Natural killer cell (primary cell): Measurements from ENCODE around the gene WDFY4. TPM values are rescaled to one million over a fixed set of nuclear protein-coding genes. Genes with fewer than 3 reads are reported as not detected.

Source experiments
- ATAC-seq, 3 donors: fragments of 150-1000 bp in 2 of 3; fragments of 200-7000 bp in 1 of 3; cut with Tn5 transposase; 1 replicate in 1 of 3; 2 replicates in 2 of 3; pipeline ENCODE4 v1.10.0; 2021; ENCODE audit warnings: mild to moderate bottlenecking in 2 of 3, moderate library complexity in 2 of 3
- DNase-seq, 2 donors: peaks; one replicate each; pipeline versions ENCODE4 v3.0.0 to v3.0.0-alpha.2; 2013 to 2021; ENCODE audit warnings: mixed read lengths in 1 of 2
- H3K27ac ChIP-seq: one replicate; pipeline ENCODE4 v1.5.1; 2013; ENCODE audit warnings: mild to moderate bottlenecking, low read length
- H3K27me3 ChIP-seq: one replicate; pipeline ENCODE4 v1.6.1; 2013; ENCODE audit warnings: low read length; ENCODE audit not compliant: control insufficient read depth, insufficient read depth
- H3K36me3 ChIP-seq: one replicate; pipeline ENCODE4 v1.6.1; 2013; ENCODE audit warnings: low read length; ENCODE audit not compliant: control insufficient read depth, insufficient read depth
- H3K4me1 ChIP-seq: one replicate; pipeline ENCODE4 v1.6.1; 2013; ENCODE audit warnings: low read length; ENCODE audit not compliant: control insufficient read depth, insufficient read depth
- H3K4me3 ChIP-seq: one replicate; pipeline ENCODE4 v1.5.1; 2013; ENCODE audit warnings: low read length
- H3K9me3 ChIP-seq: one replicate; pipeline ENCODE4 v1.6.1; 2013; ENCODE audit warnings: low read length; ENCODE audit not compliant: control insufficient read depth, insufficient read depth
- H3K27ac Mint-ChIP-seq, 2 donors: one replicate each; pipeline ENCODE4 v1.8.0; 2022; ENCODE audit warnings: mild to moderate bottlenecking in 2 of 2, mixed read lengths in 2 of 2, moderate library complexity in 1 of 2
- H3K27me3 Mint-ChIP-seq, 2 donors: one replicate each; pipeline ENCODE4 v1.8.0; 2022; ENCODE audit warnings: low read depth in 2 of 2, mixed read lengths in 2 of 2
- H3K36me3 Mint-ChIP-seq: one replicate; pipeline ENCODE4 v1.8.0; 2022; ENCODE audit warnings: mixed read lengths
- H3K4me1 Mint-ChIP-seq, 2 donors: one replicate each; pipeline ENCODE4 v1.8.0; 2022; ENCODE audit warnings: mixed read lengths in 2 of 2
- H3K4me3 Mint-ChIP-seq: one replicate; pipeline ENCODE4 v1.8.0; 2022; ENCODE audit warnings: mild to moderate bottlenecking, moderate library complexity, mixed read lengths
- H3K9me3 Mint-ChIP-seq, 2 donors: one replicate each; pipeline ENCODE4 v1.8.0; 2022; ENCODE audit warnings: mixed read lengths in 2 of 2
- CTCF ChIP-seq: fragments of 200-600 bp; IDR thresholded peaks from one replicate; pipeline ENCODE4 v1.8.0; 2022; ENCODE audit warnings: antibody characterized with exemption
- WGBS: methylation state at CpG from one replicate; pipeline ENCODE4 v1.1.7; 2013; ENCODE audit warnings: missing lambda C conversion rate; ENCODE audit not compliant: insufficient coverage; 5-methylcytosine and 5-hydroxymethylcytosine counted together
- intact Hi-C: fragments of 100-400 bp; cut with micrococcal nuclease; formaldehyde crosslinking; loops from one replicate; pipeline ENCODE4 v1.14.2; 2022
- total RNA-seq, 4 donors: library from RNA; stranded (reverse); fragments of 120-200 nt in 1 of 4; gene quantifications; one replicate each; pipeline versions ENCODE4 v1.2.3 to v1.2.4, GENCODE V29; 2013 to 2022

The WDFY4 gene
- total RNA-seq, 3 donors from 2014 or later (not counting 1 experiment from before 2014, with no cell fraction given) = 1.7 to 8.4 (median 3.5) TPM

- peaks cover 7% of the 10 kb centered on the region for H3K4me1 ChIP-seq
- peaks cover 0 to 8% of the 10 kb centered on the region in 2 donors for H3K27me3 Mint-ChIP-seq
- no peaks in the 10 kb centered on the region for H3K36me3 ChIP-seq
These were observed 16.6 kb downstream of the WDFY4 start for GRCh38 chr10:48701139-48701901.

GRCh38 chr10:48701941-48702340 is 17.3 kb downstream of the WDFY4 start:
- Mint-ChIP-seq H3K4me1 (no peaks in the 10 kb centered on the region), H3K9me3 (no peaks in the 10 kb centered on the region), H3K27me3 (peaks cover 0 to 8% of the 10 kb centered on the region in 2 donors), H3K27ac (no peak overlapping the region), H3K36me3 (no peaks in the 10 kb centered on the region), H3K4me3 (no peak overlapping the region)
- no peaks in the 10 kb centered on the region for H3K27me3 ChIP-seq
- no peak overlapping the region for H3K27ac ChIP-seq
- DNase-seq = no peak
- TF ChIP-seq CTCF = no peak
- intact Hi-C loops = no loop called here
- no peak overlapping the region for H3K4me3 ChIP-seq
- H3K9me3 ChIP-seq = no peaks in the 10 kb centered on the region
- no peak for ATAC-seq
- peaks cover 7% of the 10 kb centered on the region for H3K4me1 ChIP-seq
- no peaks in the 10 kb centered on the region for H3K36me3 ChIP-seq

More at GRCh38 chr10:48701139-48701901, 16.6 kb downstream of the WDFY4 start:
- no peak for TF ChIP-seq CTCF
- H3K9me3 Mint-ChIP-seq = no peaks in the 10 kb centered on the region
- H3K4me3 Mint-ChIP-seq = no peak overlapping the region
- no peaks in the 10 kb centered on the region for H3K9me3 ChIP-seq
- H3K27me3 ChIP-seq = no peaks in the 10 kb centered on the region
- H3K4me1 Mint-ChIP-seq = no peaks in the 10 kb centered on the region
- H3K27ac Mint-ChIP-seq = no peak overlapping the region
- H3K36me3 Mint-ChIP-seq = no peaks in the 10 kb centered on the region
- no peak overlapping the region for H3K27ac ChIP-seq
- ATAC-seq (peak in 1 of 3 donors; percentile 57), DNase-seq (no peak)
- 32% methylated on average over 6 of the region's 8 CpGs for WGBS
- no peak overlapping the region for H3K4me3 ChIP-seq
- intact Hi-C loops = no loop called here

GRCh38 chr10:48703531-48704122 is 19.0 kb downstream of the WDFY4 start:
- H3K4me1 ChIP-seq = peaks cover 7% of the 10 kb centered on the region
- peaks cover 4 to 8% of the 10 kb centered on the region in 2 donors for H3K27me3 Mint-ChIP-seq

More at GRCh38 chr10:48703531-48704122, 19.0 kb downstream of the WDFY4 start:
- H3K4me3 Mint-ChIP-seq = no peak overlapping the region
- no peaks in the 10 kb centered on the region for H3K4me1 Mint-ChIP-seq
- Histone ChIP-seq H3K4me3 (no peak overlapping the region), H3K9me3 (no peaks in the 10 kb centered on the region), H3K27me3 (no peaks in the 10 kb centered on the region), H3K27ac (no peak overlapping the region), H3K36me3 (no peaks in the 10 kb centered on the region)
- H3K27ac Mint-ChIP-seq = no peak overlapping the region
- ATAC-seq (no peak), DNase-seq (no peak)
- no peaks in the 10 kb centered on the region for H3K9me3 Mint-ChIP-seq
- no peak for TF ChIP-seq CTCF
- WGBS = 87% methylated on average over 5 of the region's 5 CpGs
- intact Hi-C loops = no loop called here
- H3K36me3 Mint-ChIP-seq = no peaks in the 10 kb centered on the region
